KBM-7 (cell line): ENCODE data around the gene MED22.

ENCODE experiments used
- DNase-seq: peaks from one replicate; pipeline ENCODE4 v3.0.0-alpha.2; 2015
- in situ Hi-C: fragments of 300-500 bp; cut with MboI; formaldehyde crosslinking; loops from 2 replicates; pipeline ENCODE4 v1.14.3; 2020; ENCODE audit warnings: low sequenced_read_pairs, low pct_unique_long_range_greater_than_20kb, mixed read lengths

The MED22 gene

DNA sequence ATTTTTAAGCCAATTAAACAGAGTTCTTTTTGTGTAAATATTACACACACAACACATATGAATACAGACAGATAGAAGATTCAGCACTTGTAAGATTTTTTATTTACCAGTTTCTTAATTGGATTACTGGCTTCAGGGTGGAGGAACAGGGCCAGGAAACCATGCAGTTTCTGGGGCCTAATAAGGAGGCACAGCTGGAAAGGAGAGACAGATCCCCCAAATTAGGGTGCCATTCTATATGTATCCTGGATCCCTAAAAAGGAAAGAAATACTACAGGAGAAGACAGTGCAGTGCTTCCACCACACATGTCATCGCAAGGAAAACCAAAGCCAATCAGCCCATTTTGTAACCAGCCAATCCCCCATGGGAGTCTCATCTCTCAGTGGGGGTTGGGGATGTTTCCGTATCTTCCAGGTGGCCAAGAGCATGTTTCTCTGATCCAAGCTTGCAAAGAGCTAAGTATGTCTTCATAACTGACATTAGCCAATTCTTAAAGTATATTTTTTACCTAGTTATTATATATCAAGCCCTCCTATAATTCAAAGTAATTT lies 57.1 kb downstream of the MED22 start:
- in situ Hi-C loops = no loop called here
- DNase-seq = no peak
